Activated T-cell treated with anti-CD3 and anti-CD28 coated beads, Interleukin-2, amount 50 U/mL, for 24 hours (primary cell): ENCODE data around the gene EAF1.
"Not testable (repeated sequence)": the region's sequence is repeated elsewhere in the genome, so short reads cannot be mapped to it uniquely, and the experiment has no call there.

Source experiments
- DNase-seq: peaks from one replicate; pipeline ENCODE4 v3.0.0-alpha.2; 2020
- H3K27ac Mint-ChIP-seq: 2 replicates; pipeline ENCODE4 v1.8.0; 2020; ENCODE audit warnings: mild to moderate bottlenecking, mixed read lengths
- H3K27me3 Mint-ChIP-seq: 2 replicates; pipeline ENCODE4 v1.8.0; 2020; ENCODE audit warnings: mixed read lengths
- H3K36me3 Mint-ChIP-seq: 2 replicates; pipeline ENCODE4 v1.8.0; 2020; ENCODE audit warnings: low read depth, mixed read lengths
- H3K4me1 Mint-ChIP-seq: 2 replicates; pipeline ENCODE4 v1.8.0; 2020; ENCODE audit warnings: low read depth, mixed read lengths
- H3K4me3 Mint-ChIP-seq: 2 replicates; pipeline ENCODE4 v1.8.0; 2020; ENCODE audit warnings: mild to moderate bottlenecking, moderate library complexity, mixed read lengths
- H3K9me3 Mint-ChIP-seq: 2 replicates; pipeline ENCODE4 v1.8.0; 2020; ENCODE audit warnings: mixed read lengths

EAF1 gene

GRCh38 chr3:15475161-15475560, 47.8 kb downstream of the EAF1 start:
- H3K27ac Mint-ChIP-seq, result no peak overlapping the region
- no peaks in the 10 kb centered on the region for H3K27me3 Mint-ChIP-seq
- no peaks in the 10 kb centered on the region for H3K36me3 Mint-ChIP-seq
- H3K4me1 Mint-ChIP-seq, result no peaks in the 10 kb centered on the region
- H3K4me3 Mint-ChIP-seq, result no peak overlapping the region
- DNase-seq, result no peak
- H3K9me3 Mint-ChIP-seq, result no peaks in the 10 kb centered on the region

- Mint-ChIP-seq H3K27me3 (no peaks in the 10 kb centered on the region), H3K9me3 (no peaks in the 10 kb centered on the region)
Measured at GRCh38 chr3:15476378-15476777, 49.0 kb downstream of the EAF1 start.

DNA sequence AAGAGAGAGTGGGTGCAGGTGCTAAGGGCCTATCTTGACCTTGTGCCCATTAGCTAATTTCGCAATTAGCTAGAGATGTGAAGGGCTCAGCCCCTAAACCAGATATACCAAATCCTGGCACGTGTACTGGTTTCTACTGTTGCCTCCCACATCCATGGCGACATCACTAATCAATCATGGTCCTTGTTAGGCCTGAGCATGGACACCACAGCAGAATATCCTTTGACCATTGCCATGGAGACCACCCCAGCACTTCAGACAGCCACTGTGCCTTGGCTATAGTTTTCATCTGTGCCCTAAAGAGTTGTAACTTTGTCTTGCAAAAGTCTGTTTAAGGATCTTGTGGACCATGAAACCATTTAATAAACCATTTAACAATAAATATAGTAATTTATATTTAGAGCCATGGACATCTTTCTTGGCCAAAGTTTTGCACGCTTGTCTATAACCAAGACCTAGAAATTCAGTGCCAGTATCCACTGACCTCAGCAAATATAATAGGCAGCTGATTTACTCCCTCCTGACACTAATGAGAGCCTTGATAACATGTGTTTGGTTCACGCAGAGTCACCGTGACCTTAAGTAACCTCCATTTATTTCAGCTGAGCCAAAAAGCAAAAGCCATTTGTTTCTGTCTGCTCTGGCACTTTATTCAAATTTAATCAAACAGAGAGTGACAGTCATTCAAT, 50.7 kb downstream of the EAF1 start:
- no peaks in the 10 kb centered on the region for H3K9me3 Mint-ChIP-seq
- H3K27me3 Mint-ChIP-seq, result no peaks in the 10 kb centered on the region
- no peak overlapping the region for H3K27ac Mint-ChIP-seq
- DNase-seq, result no peak
- no peaks in the 10 kb centered on the region for H3K4me1 Mint-ChIP-seq
- H3K4me3 Mint-ChIP-seq, result no peak overlapping the region
- H3K36me3 Mint-ChIP-seq, result no peaks in the 10 kb centered on the region

More at GRCh38 chr3:15476378-15476777, 49.0 kb downstream of the EAF1 start:
- DNase-seq, result no peak
- no peak overlapping the region for H3K27ac Mint-ChIP-seq
- H3K4me1 Mint-ChIP-seq, result no peaks in the 10 kb centered on the region
- no peak overlapping the region for H3K4me3 Mint-ChIP-seq
- H3K36me3 Mint-ChIP-seq, result no peaks in the 10 kb centered on the region

- Mint-ChIP-seq H3K4me3 (no peak overlapping the region), H3K9me3 (no peaks in the 10 kb centered on the region), H3K4me1 (no peaks in the 10 kb centered on the region), H3K27ac (no peak overlapping the region), H3K36me3 (no peaks in the 10 kb centered on the region), H3K27me3 (no peaks in the 10 kb centered on the region)
- no peak for DNase-seq
Measured at GRCh38 chr3:15478640-15478979, 51.2 kb downstream of the EAF1 start.

- H3K4me3 Mint-ChIP-seq, result no peak overlapping the region
- no peaks in the 10 kb centered on the region for H3K27me3 Mint-ChIP-seq
- H3K27ac Mint-ChIP-seq, result no peak overlapping the region
- no peaks in the 10 kb centered on the region for H3K9me3 Mint-ChIP-seq
- no peak for DNase-seq
- H3K36me3 Mint-ChIP-seq, result no peaks in the 10 kb centered on the region
- no peaks in the 10 kb centered on the region for H3K4me1 Mint-ChIP-seq
Measured at GRCh38 chr3:15479400-15480224, 52.2 kb downstream of the EAF1 start.

- H3K4me1 Mint-ChIP-seq, H3K36me3 Mint-ChIP-seq: not testable (repeated sequence)
Measured at GRCh38 chr3:15484551-15484950, 57.2 kb downstream of the EAF1 start.

GRCh38 chr3:15486020-15486419, 58.6 kb downstream of the EAF1 start:
- no peak overlapping the region for H3K27ac Mint-ChIP-seq

More at GRCh38 chr3:15484551-15484950, 57.2 kb downstream of the EAF1 start:
- not testable (repeated sequence) for H3K27ac Mint-ChIP-seq, H3K27me3 Mint-ChIP-seq, H3K9me3 Mint-ChIP-seq, DNase-seq, H3K4me3 Mint-ChIP-seq

GRCh38 chr3:15486979-15487378, 59.6 kb downstream of the EAF1 start:
- DNase-seq, result no peak
- peaks cover 2% of the 10 kb centered on the region for H3K4me1 Mint-ChIP-seq

More at GRCh38 chr3:15486020-15486419, 58.6 kb downstream of the EAF1 start:
- H3K4me3 Mint-ChIP-seq, result no peak overlapping the region
- no peak for DNase-seq
- peaks cover 2% of the 10 kb centered on the region for H3K36me3 Mint-ChIP-seq
- H3K27me3 Mint-ChIP-seq, result no peaks in the 10 kb centered on the region
- no peaks in the 10 kb centered on the region for H3K9me3 Mint-ChIP-seq
- peaks cover 2% of the 10 kb centered on the region for H3K4me1 Mint-ChIP-seq

GRCh38 chr3:15488002-15488401, 60.6 kb downstream of the EAF1 start:
- Mint-ChIP-seq H3K4me3 (no peak overlapping the region), H3K27me3 (no peaks in the 10 kb centered on the region), H3K27ac (no peak overlapping the region), H3K4me1 (peaks cover 2% of the 10 kb centered on the region), H3K9me3 (no peaks in the 10 kb centered on the region), H3K36me3 (peaks cover 2% of the 10 kb centered on the region)
- no peak for DNase-seq

More at GRCh38 chr3:15486979-15487378, 59.6 kb downstream of the EAF1 start:
- H3K9me3 Mint-ChIP-seq, result no peaks in the 10 kb centered on the region
- H3K27me3 Mint-ChIP-seq, result no peaks in the 10 kb centered on the region
- H3K4me3 Mint-ChIP-seq, result no peak overlapping the region
- H3K36me3 Mint-ChIP-seq, result peaks cover 2% of the 10 kb centered on the region
- H3K27ac Mint-ChIP-seq, result no peak overlapping the region

DNA sequence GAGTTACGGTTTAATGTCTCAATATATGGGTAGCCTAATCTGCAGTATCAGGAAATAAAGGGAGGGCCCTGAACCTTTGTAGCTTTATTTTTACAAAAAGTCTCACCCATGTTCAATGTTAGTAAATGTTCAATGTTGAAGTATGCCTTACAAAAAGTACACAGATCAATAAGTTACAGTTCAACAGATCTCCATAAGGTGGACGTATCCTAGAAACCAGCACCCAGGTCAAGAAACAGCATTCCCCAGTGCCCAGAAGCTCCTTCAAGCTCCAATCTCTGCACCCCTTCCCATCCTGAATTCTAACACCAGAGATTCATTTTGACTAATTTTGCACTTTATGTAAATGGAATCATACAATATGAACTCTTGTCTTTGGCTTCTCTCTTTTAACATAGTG, 62.8 kb downstream of the EAF1 start:
- Mint-ChIP-seq H3K4me1 (peaks cover 2% of the 10 kb centered on the region), H3K9me3 (no peaks in the 10 kb centered on the region), H3K36me3 (peaks cover 2% of the 10 kb centered on the region), H3K27ac (no peak overlapping the region), H3K27me3 (no peaks in the 10 kb centered on the region), H3K4me3 (no peak overlapping the region)
- no peak for DNase-seq

- H3K4me3 Mint-ChIP-seq, result no peak overlapping the region
- H3K9me3 Mint-ChIP-seq, result no peaks in the 10 kb centered on the region
- peaks cover 2% of the 10 kb centered on the region for H3K4me1 Mint-ChIP-seq
- no peaks in the 10 kb centered on the region for H3K27me3 Mint-ChIP-seq
- no peak overlapping the region for H3K27ac Mint-ChIP-seq
- H3K36me3 Mint-ChIP-seq, result peaks cover 2% of the 10 kb centered on the region
- DNase-seq, result no peak
Measured at GRCh38 chr3:15491143-15491542, 63.7 kb downstream of the EAF1 start.
